ENCODE data around the gene LY6G6F. TPM values are rescaled to one million over a fixed set of nuclear protein-coding genes. Genes with fewer than 3 reads are reported as not detected.

LY6G6F gene
- total and polyA plus RNA-seq, 2 of the 13 experiments (the other 11 are each of a cell fraction or from before 2014, with no cell fraction given): not detected

- TF ChIP-seq RFXAP (CRISPR knock-in tag; IDR thresholded peaks at IDR 0.05; ENCODE audit: borderline replicate concordance): 0 out of 2 replicates have a peak, but pooled peaks have one; percentile 72
- TF ChIP-seq ZNF7 (CRISPR knock-in tag; IDR thresholded peaks at IDR 0.05): no peak
- TF ChIP-seq ZNF225 (CRISPR knock-in tag; IDR thresholded peaks at IDR 0.05): no peak
- TF ChIP-seq IKZF1 (IDR thresholded peaks at IDR 0.05): no peak
- TF ChIP-seq HDAC2 (CRISPR knock-in tag; IDR thresholded peaks at IDR 0.05): peak; percentile 83
- TF ChIP-seq ATAD3A (CRISPR knock-in tag; IDR thresholded peaks at IDR 0.05): no peak
- TF ChIP-seq JARID2 (CRISPR knock-in tag; IDR thresholded peaks at IDR 0.05; ENCODE audit: insufficient replicate concordance): peak; percentile 65
- no peak for TF ChIP-seq ZNF563 (CRISPR knock-in tag; IDR thresholded peaks at IDR 0.05)
- TF ChIP-seq BRF2 (CRISPR knock-in tag; IDR thresholded peaks at IDR 0.05): no peak
- peak; percentile 85 for TF ChIP-seq ZNF350 (CRISPR knock-in tag; IDR thresholded peaks at IDR 0.05; ENCODE audit: borderline replicate concordance, low read depth)
- no peak; the same call in 1 of the 2 replicates for TF ChIP-seq ZNF572 (CRISPR knock-in tag; IDR thresholded peaks at IDR 0.05)
- TF ChIP-seq SRY (CRISPR knock-in tag; IDR thresholded peaks at IDR 0.05): no peak; the same call in 1 of the 2 replicates
- TF ChIP-seq KAT7 (CRISPR knock-in tag; IDR thresholded peaks at IDR 0.05; ENCODE audit: borderline replicate concordance): peak; percentile 94
- TF ChIP-seq, protein P1, sequence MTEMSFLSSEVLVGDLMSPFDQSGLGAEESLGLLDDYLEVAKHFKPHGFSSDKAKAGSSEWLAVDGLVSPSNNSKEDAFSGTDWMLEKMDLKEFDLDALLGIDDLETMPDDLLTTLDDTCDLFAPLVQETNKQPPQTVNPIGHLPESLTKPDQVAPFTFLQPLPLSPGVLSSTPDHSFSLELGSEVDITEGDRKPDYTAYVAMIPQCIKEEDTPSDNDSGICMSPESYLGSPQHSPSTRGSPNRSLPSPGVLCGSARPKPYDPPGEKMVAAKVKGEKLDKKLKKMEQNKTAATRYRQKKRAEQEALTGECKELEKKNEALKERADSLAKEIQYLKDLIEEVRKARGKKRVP (CRISPR knock-in tag; IDR thresholded peaks at IDR 0.05): peak in 1 of 2 experiments; percentile 73; a peak in 1 of 4 replicates
- TF ChIP-seq, protein P2, sequence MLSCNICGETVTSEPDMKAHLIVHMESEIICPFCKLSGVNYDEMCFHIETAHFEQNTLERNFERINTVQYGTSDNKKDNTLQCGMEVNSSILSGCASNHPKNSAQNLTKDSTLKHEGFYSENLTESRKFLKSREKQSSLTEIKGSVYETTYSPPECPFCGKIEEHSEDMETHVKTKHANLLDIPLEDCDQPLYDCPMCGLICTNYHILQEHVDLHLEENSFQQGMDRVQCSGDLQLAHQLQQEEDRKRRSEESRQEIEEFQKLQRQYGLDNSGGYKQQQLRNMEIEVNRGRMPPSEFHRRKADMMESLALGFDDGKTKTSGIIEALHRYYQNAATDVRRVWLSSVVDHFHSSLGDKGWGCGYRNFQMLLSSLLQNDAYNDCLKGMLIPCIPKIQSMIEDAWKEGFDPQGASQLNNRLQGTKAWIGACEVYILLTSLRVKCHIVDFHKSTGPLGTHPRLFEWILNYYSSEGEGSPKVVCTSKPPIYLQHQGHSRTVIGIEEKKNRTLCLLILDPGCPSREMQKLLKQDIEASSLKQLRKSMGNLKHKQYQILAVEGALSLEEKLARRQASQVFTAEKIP (CRISPR knock-in tag; IDR thresholded peaks at IDR 0.05; ENCODE audit: borderline replicate concordance): no peak
- peak; percentile 60 for TF ChIP-seq KDM5A (IDR thresholded peaks at IDR 0.05; ENCODE audit: borderline replicate concordance, low read length)
- peak; percentile 52 for TF ChIP-seq ZBTB33 (CRISPR knock-in tag; IDR thresholded peaks at IDR 0.05)
- no peak for TF ChIP-seq LBX2 (CRISPR knock-in tag; IDR thresholded peaks at IDR 0.05; ENCODE audit: borderline replicate concordance)
Observed at GRCh38 chr6:31702819-31703716, 3.6 kb upstream of the LY6G6F start, which contains the start of gene ABHD16A (continued).
